GM23248 (cell line): ENCODE data around the gene BCL2. TPM values are rescaled to one million over a fixed set of nuclear protein-coding genes. Genes with fewer than 3 reads are reported as not detected.

Experiments
- DNase-seq: peaks from one replicate; pipeline ENCODE4 v3.0.0-alpha.2; 2015
- H2AFZ ChIP-seq: fragments of 200-600 bp; sonication (generic); 2 replicates; pipeline ENCODE4 v1.6.1; 2016; ENCODE audit warnings: antibody characterized with exemption
- H3F3A ChIP-seq: fragments of 200-600 bp; sonication (generic); 2 replicates; pipeline ENCODE4 v1.6.1; 2016; ENCODE audit warnings: mild to moderate bottlenecking, antibody characterized with exemption, mixed run types; ENCODE audit not compliant: insufficient read depth
- H3K27ac ChIP-seq: fragments of 200-600 bp; sonication (generic); 2 replicates; pipeline ENCODE4 v1.5.1; 2016; ENCODE audit warnings: mild to moderate bottlenecking
- H3K27me3 ChIP-seq: fragments of 200-600 bp; sonication (generic); replicated peaks from 2 replicates; pipeline ENCODE4 v1.6.1; 2016; ENCODE audit warnings: mild to moderate bottlenecking; ENCODE audit not compliant: insufficient read depth
- H3K36me3 ChIP-seq: fragments of 200-600 bp; sonication (generic); 2 replicates; pipeline ENCODE4 v1.6.1; 2016; ENCODE audit warnings: low read depth, mild to moderate bottlenecking
- H3K4me1 ChIP-seq: fragments of 200-600 bp; sonication (generic); 2 replicates; pipeline ENCODE4 v1.6.1; 2016; ENCODE audit warnings: mild to moderate bottlenecking; ENCODE audit not compliant: insufficient read depth
- H3K4me2 ChIP-seq: fragments of 200-600 bp; sonication (generic); one replicate; pipeline ENCODE4 v1.6.1; 2016; ENCODE audit warnings: mild to moderate bottlenecking; ENCODE audit not compliant: unreplicated experiment
- H3K4me3 ChIP-seq: fragments of 200-600 bp; sonication (generic); 2 replicates; pipeline ENCODE4 v1.5.1; 2016; ENCODE audit warnings: mild to moderate bottlenecking
- H3K79me2 ChIP-seq: fragments of 200-600 bp; sonication (generic); 2 replicates; pipeline ENCODE4 v1.6.1; 2016; ENCODE audit warnings: mild to moderate bottlenecking; ENCODE audit not compliant: insufficient read depth
- H3K9ac ChIP-seq: fragments of 200-600 bp; sonication (generic); 2 replicates; pipeline ENCODE4 v1.6.1; 2016; ENCODE audit warnings: mild to moderate bottlenecking
- H3K9me2 ChIP-seq: fragments of 200-600 bp; sonication (generic); 2 replicates; pipeline ENCODE4 v1.6.1; 2016; ENCODE audit warnings: mixed run types, mild to moderate bottlenecking, moderate library complexity; ENCODE audit not compliant: insufficient read depth
- H3K9me3 ChIP-seq: fragments of 200-600 bp; sonication (generic); one replicate; pipeline ENCODE4 v1.6.1; 2017; ENCODE audit warnings: low read depth
- H4K20me1 ChIP-seq: fragments of 200-600 bp; sonication (generic); 2 replicates; pipeline ENCODE4 v1.6.0; 2016; ENCODE audit not compliant: insufficient read depth
- EZH2 ChIP-seq: fragments of 200-600 bp; sonication (generic); IDR thresholded peaks from 2 replicates; pipeline ENCODE4 v1.6.1; 2018; ENCODE audit warnings: antibody characterized with exemption, mild to moderate bottlenecking; ENCODE audit not compliant: insufficient read depth, poor library complexity, severe bottlenecking
- EZH2phosphoT487 ChIP-seq: fragments of 200-600 bp; sonication (generic); IDR thresholded peaks from 2 replicates; pipeline ENCODE4 v1.6.1; 2018; ENCODE audit warnings: antibody characterized with exemption, moderate library complexity, mild to moderate bottlenecking, low read depth; ENCODE audit not compliant: insufficient read depth
- WGBS, 2 experiments: methylation state at CpG; one replicate each; pipeline ENCODE4 v1.1.6; 2015 to 2017; ENCODE audit warnings: low lambda C conversion rate in 2 of 2, low coverage in 1 of 2; ENCODE audit errors: missing lambda C conversion rate in 2 of 2; 5-methylcytosine and 5-hydroxymethylcytosine counted together
- in situ Hi-C: fragments of 300-500 bp; cut with MboI; formaldehyde crosslinking; loops from 2 replicates; pipeline ENCODE4 v1.15.0; 2020
- polyA plus RNA-seq: library from polyadenylated mRNA; unstranded; fragments of >200 nt; fragmentation: Nextera tagmentation; extraction: Ambion mirVana; gene quantifications from 2 replicates; pipeline ENCODE4 v1.2.1, GENCODE V29; 2016
- total RNA-seq: library from RNA; depleted of rRNA; stranded (reverse); fragments of >200 nt; shearing (Covaris generic); gene quantifications from 2 replicates; pipeline ENCODE4 v1.2.3, GENCODE V29; 2014

The BCL2 gene
- total and polyA plus RNA-seq, 2 experiments from 2014 or later: 0.30 to 1.5 TPM

DNA sequence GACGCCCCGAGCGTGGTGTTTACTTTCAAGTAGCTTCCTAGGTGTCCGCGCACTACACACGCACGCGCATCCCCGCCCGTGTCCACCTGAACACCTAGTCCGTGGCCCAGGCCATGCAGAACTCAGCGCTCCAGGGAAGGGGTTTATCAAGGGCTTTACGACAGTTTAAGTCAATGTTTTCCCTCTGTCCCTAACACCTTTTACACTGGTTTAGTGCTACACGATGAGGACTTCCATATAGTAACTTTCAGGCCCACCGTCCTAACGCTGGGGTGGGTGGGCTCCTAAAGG is 1.4 kb upstream of the BCL2 start:
- Histone ChIP-seq H3F3A (peaks cover 20% of the 10 kb centered on the region; the same call in 1 of the 2 replicates), H3K4me3 (peak overlapping the region; percentile 77), H3K9ac (peak overlapping the region; percentile 72; the same call in 1 of the 2 replicates), H3K4me1 (peaks cover 8% of the 10 kb centered on the region; the same call in 1 of the 2 replicates), H3K27me3 (no peaks in the 10 kb centered on the region), H3K4me2 (peak overlapping the region; percentile 32), H3K9me2 (no peaks in the 10 kb centered on the region), H3K9me3 (no peaks in the 10 kb centered on the region), H3K36me3 (no peaks in the 10 kb centered on the region), H3K79me2 (no peaks in the 10 kb centered on the region), H3K27ac (no peak overlapping the region), H2AFZ (peak overlapping the region; percentile 67), H4K20me1 (no peaks in the 10 kb centered on the region)
- in situ Hi-C loops: loop anchor here (5.0 kb wide), 1 partner anchor 304 kb away; no protein-coding TSS in a partner anchor
- WGBS, 2 experiments: 74 to 77% methylated on average over 8 to 16 of the region's 16 CpGs
- no peak for DNase-seq
- TF ChIP-seq EZH2phosphoT487: no peak
- no peak for TF ChIP-seq EZH2

DNA sequence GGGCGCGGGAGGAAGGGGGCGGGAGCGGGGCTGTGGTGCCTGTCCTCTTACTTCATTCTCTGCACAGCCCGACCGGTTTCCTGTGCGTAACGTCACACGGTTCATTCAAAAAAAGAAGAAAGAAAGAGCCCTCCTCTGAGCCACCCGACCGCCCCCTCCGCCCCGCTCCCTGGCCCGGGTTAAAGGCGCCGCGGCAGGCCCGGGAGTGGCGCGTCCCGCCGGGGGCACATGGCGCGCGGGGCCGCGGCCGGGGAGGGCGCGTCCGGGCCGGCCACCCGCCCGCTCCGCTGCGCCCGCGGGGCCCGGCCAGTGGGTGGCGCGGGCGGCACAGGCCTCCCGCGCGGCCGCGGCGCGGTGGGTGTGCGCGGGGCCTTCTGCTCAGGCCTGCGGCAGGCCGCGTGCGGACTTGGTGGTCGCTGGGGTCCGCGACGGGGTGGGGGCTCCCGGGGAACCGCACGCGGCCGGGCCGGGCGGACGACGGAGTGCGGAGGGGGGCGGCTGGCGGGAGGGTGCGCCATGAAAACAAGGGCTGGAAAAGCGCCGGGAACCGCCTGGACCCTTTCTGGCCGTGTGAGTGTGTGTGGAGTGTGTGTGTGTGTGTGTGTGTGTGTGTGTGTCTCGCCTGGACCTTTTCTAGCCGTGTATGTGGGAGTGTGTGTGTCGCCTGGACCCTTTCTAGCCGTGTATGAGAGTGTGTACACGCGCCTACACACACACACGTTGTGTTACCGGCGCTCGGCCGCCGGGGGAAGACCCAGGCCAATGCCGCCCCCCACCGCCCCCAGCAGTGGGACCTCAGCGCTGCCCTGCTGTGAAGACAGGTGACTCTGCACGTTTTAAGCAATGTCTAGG is 780 bp upstream of the BCL2 start:
- Histone ChIP-seq H3K4me3 (peak overlapping the region; percentile 77), H3K36me3 (no peaks in the 10 kb centered on the region), H2AFZ (peak overlapping the region; percentile 67), H3K9me3 (no peaks in the 10 kb centered on the region), H3K9me2 (no peaks in the 10 kb centered on the region), H3K27ac (no peak overlapping the region), H3F3A (peaks cover 20% of the 10 kb centered on the region; the same call in 1 of the 2 replicates), H3K4me1 (peaks cover 8% of the 10 kb centered on the region; the same call in 1 of the 2 replicates), H3K79me2 (no peaks in the 10 kb centered on the region), H3K4me2 (peak overlapping the region; percentile 32), H4K20me1 (no peaks in the 10 kb centered on the region), H3K9ac (peak overlapping the region; percentile 72), H3K27me3 (no peaks in the 10 kb centered on the region)
- in situ Hi-C loops: loop anchor here (5.0 kb wide), 1 partner anchor 303 kb away; no protein-coding TSS in a partner anchor
- DNase-seq: peak; percentile 83
- 2 to 6% methylated on average over 20 to 84 of the region's 92 CpGs for WGBS, 2 experiments
- TF ChIP-seq EZH2: no peak
- TF ChIP-seq EZH2phosphoT487: no peak

DNA sequence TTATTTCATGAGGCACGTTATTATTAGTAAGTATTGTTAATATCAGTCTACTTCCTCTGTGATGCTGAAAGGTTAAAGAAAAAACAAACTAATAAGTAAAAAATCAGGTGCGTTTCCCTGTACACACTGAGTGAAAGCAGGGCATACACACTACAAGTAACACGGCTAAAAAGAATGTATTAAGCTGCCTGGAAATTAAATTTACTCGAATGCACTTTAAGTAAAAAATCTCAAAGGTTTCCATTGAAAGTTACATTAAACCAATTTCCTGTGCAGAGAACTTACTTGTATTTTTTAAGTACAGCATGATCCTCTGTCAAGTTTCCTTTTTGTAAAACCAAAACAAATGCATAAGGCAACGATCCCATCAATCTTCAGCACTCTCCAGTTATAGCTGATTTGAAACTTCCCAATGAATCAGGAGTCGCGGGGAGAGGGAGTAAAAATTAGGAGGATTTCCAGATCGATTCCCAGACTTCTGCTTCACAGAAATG is 633 bp downstream of the BCL2 start:
- H4K20me1 ChIP-seq: no peaks in the 10 kb centered on the region
- no peak for DNase-seq
- no peaks in the 10 kb centered on the region for H3K79me2 ChIP-seq
- no peaks in the 10 kb centered on the region for H3K36me3 ChIP-seq
- H3K9me3 ChIP-seq: no peaks in the 10 kb centered on the region
- H3K27ac ChIP-seq: no peak overlapping the region
- H2AFZ ChIP-seq: peak overlapping the region; percentile 82
- H3K9me2 ChIP-seq: no peaks in the 10 kb centered on the region
- H3K27me3 ChIP-seq: no peaks in the 10 kb centered on the region
- peaks cover 20% of the 10 kb centered on the region; the same call in 1 of the 2 replicates for H3F3A ChIP-seq
- H3K9ac ChIP-seq: peak overlapping the region; percentile 58
- H3K4me1 ChIP-seq: peaks cover 8% of the 10 kb centered on the region; the same call in 1 of the 2 replicates
- in situ Hi-C loops: no loop called here
- TF ChIP-seq EZH2: no peak
- no peak for TF ChIP-seq EZH2phosphoT487
- WGBS, 2 experiments: 0% methylated on average over 8 of the region's 8 CpGs
- peak overlapping the region; percentile 89 for H3K4me2 ChIP-seq
- peak overlapping the region; percentile 77 for H3K4me3 ChIP-seq

DNA sequence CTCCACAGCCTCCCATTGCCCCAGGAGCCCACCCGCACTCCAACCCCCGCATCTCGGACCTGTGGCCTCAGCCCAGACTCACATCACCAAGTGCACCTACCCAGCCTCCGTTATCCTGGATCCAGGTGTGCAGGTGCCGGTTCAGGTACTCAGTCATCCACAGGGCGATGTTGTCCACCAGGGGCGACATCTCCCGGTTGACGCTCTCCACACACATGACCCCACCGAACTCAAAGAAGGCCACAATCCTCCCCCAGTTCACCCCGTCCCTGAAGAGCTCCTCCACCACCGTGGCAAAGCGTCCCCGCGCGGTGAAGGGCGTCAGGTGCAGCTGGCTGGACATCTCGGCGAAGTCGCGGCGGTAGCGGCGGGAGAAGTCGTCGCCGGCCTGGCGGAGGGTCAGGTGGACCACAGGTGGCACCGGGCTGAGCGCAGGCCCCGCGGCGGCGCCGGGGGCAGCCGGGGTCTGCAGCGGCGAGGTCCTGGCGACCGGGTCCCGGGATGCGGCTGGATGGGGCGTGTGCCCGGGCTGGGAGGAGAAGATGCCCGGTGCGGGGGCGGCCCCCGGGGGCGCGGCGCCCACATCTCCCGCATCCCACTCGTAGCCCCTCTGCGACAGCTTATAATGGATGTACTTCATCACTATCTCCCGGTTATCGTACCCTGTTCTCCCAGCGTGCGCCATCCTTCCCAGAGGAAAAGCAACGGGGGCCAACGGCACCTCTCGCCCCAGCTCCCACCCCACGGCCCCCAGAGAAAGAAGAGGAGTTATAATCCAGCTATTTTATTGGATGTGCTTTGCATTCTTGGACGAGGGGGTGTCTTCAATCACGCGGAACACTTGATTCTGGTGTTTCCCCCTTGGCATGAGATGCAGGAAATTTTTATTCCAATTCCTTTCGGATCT is 1.3 kb downstream of the BCL2 start:
- Histone ChIP-seq H3F3A (peaks cover 20% of the 10 kb centered on the region; the same call in 1 of the 2 replicates), H2AFZ (peak overlapping the region; percentile 82), H3K79me2 (no peaks in the 10 kb centered on the region), H3K27me3 (no peaks in the 10 kb centered on the region), H3K9ac (peak overlapping the region; percentile 58), H3K4me2 (peak overlapping the region; percentile 89), H3K4me1 (peaks cover 8% of the 10 kb centered on the region; the same call in 1 of the 2 replicates), H3K27ac (no peak overlapping the region), H3K9me2 (no peaks in the 10 kb centered on the region), H3K4me3 (peak overlapping the region; percentile 77), H4K20me1 (no peaks in the 10 kb centered on the region), H3K36me3 (no peaks in the 10 kb centered on the region), H3K9me3 (no peaks in the 10 kb centered on the region)
- in situ Hi-C loops: no loop called here
- peak; percentile 47 for DNase-seq
- TF ChIP-seq EZH2 (no peak), EZH2phosphoT487 (no peak)
- WGBS, 2 experiments: 5% methylated on average over 49 to 52 of the region's 66 CpGs
